ENCODE results near the gene RAB1B.
A peak's percentile ranks its signal among the peaks of the same experiment; 100 is the strongest.

The RAB1B gene

GRCh38 chr11:66285250-66285947 is 17.0 kb downstream of the RAB1B start:
- DNase-seq = no peak

- no peak for DNase-seq
Observed at GRCh38 chr11:66286699-66287098, 18.3 kb downstream of the RAB1B start.

DNA sequence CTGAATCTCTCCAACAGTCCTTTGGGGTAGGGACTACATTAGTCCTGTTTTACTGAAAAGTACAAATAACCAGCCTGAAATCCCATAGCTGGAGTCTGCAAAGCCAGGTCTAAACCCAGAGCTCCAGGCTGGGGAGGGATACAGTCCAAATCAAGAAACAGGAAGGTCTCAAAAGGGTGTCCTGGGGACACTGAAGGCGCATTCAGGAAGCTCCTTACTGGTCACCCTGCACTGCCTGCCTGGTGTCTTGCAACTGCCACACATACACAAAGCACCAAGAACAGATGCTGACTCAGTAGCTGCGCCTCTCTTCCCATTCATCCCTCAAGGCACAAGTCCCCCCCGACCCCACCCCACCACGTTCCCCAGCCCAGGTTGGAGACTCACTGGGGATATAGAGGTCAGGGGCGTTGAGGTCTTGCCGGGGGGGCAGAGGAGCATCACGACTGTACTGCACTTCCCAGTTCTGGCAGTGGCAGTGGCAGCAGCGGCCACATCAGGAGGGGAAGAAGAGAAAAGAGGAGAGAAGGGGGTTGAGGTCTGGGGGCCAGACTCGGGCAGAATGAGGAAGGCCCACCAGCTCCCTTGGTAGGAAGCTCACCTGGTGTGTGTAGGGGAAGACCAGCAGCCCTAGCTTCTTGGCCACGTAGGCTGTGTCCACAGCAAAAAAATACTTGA is 18.9 kb downstream of the RAB1B start:
- no peak for DNase-seq

- DNase-seq = peak in 1 of 2 experiments; percentile 35
Observed at GRCh38 chr11:66287889-66288670, 19.6 kb downstream of the RAB1B start.

- peak; percentile 99 to 100 for DNase-seq
Observed at GRCh38 chr11:66288671-66289547, 20.5 kb downstream of the RAB1B start, which contains the start of gene YIF1A. Gene YIF1A, minus strand, starts transcription at chr11:66289143. Its CDS starts 158 bp downstream, at chr11:66288985.

DNA sequence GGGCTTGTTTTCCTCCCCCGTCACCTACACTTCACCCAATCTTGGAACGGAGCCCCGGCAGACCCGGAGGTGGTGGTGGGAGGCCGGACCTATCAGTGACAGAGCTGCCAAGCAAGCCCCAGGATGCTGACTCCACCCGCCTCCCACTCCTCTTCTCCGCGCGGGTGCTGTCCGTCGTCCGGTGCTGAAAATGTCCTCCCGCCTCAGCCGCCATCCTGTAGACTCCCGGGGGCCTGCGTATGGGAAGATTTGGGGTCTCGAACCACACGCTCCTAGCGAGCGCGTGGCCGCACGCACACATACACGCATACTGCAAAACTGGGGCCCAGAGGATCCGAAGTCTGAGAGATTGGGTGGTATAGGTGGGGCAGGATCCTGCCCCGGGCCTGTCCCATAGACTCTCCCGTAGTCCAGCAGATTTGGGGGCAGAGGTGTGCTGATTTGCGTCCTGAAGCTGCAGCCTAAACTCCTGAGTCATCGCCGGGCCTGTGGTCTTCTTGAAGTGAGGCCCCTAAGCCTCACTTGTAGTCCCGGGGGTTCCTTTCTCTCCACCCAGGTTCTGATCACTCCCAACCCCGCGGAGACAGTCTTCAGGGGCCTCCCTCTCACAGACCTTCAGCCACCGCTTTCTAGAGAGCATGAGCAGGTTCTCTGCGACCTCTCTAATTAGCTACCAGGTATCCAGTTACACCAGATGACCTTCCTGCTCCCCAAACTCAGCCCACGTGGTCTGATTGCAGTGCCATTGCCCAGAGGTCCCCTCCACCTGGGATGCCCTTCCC is 21.3 kb downstream of the RAB1B start:
- DNase-seq = no peak

DNA sequence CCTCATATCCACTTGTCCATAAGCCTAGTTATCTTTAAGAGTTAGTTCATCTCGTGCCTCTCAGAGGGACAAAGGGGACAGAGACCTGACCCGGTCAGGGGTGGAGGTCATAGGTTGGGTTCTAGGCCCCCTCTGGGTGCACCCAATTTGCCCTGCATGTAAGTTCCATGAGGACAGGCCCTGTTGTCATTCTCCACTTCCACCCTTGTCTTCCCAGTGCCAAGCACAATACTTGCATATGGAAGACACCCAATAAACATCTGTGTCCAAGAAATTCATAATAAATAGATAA is 21.8 kb downstream of the RAB1B start:
- DNase-seq = no peak

- DNase-seq = no peak
Observed at GRCh38 chr11:66291303-66291705, 22.9 kb downstream of the RAB1B start.

DNA sequence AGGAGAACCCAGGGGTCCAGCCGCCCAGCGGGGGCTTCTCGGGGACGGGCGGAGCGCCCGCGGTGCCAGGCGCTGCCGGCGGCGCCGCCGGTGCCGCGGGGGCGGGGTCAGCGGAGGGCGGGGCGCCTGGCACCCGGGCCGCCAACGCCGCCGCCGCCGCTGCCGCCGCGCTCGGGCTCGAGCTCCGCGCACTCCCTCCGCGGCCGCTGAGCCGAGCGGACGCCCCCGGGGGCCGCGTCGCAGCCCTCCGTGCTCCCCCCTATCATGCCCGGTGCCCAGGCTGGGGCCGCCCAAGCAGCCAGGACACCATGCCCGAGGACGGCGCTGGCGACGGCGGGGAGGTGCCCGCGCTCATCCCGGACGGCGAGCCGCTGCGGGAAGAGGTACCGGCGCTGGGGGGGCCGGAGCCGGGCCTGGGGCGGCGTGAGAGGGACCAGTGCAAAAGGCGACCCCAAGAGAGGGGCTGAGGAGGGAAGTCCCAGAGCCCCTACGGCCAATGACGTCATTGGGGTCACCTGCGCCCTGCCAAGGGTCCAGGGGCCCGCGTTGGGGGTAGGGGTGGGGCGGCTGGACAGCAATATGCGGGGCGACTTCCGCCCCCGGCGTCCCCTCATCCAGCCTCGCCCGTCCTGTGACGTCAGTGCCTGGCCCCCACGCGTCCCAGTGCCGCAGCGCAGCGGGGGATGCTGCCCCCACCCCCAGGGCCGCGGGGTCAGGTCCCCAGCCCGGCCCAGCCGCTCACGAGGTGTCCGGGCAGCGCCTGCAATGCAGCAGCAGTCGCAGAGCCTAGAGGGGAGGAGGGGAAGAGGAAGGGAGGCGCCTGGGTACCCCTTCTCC is 23.5 kb downstream of the RAB1B start, which contains the start of gene TMEM151A:
Gene TMEM151A, plus strand, starts transcription at position 189 of the 837 bp plus-strand sequence. Its CDS starts 120 bp downstream, at position 309.
- peak in 1 of 2 experiments; percentile 58 for DNase-seq

DNA sequence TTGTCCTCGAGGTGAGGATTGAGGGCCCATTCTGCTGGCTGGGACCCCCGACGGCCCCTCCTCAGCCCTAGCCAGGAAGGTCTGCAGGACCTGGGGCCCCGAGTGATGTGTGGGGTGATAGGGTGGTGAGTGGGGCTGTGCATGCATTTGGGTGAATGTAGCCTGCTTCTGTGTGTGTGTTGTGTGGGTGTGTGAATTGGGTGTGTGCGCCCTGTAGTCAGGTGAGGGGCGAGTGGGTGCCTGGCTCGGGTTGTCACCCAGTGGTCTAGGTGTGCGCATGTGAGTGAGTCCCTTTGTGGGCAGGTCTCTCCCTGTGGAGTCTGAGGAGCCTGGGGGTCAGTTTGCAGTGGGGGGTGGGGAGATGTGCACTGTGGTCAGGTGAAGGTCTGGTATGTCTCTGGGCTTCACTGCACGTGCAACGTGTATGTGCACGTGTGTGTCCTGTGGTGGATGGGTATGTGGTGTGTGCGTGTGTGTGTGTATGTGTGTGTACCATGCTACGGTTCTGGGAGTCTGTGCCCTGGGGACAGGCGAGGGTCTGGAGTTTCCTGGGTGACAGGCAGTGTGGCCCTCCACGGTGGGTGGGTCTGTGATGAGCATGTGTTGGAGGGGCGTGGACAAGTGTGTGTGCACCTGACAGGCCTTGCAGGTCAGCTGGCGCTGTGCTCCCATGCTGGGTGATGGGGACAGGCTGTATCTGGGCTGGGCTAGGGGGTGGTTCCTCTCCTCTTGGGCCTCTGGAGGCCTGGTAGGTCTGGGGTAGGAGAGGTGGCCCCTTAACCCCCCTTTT is 24.3 kb downstream of the RAB1B start:
- DNase-seq = peak in 1 of 2 experiments; percentile 26

- DNase-seq = no peak
Observed at GRCh38 chr11:66293352-66293751, 24.9 kb downstream of the RAB1B start.

DNA sequence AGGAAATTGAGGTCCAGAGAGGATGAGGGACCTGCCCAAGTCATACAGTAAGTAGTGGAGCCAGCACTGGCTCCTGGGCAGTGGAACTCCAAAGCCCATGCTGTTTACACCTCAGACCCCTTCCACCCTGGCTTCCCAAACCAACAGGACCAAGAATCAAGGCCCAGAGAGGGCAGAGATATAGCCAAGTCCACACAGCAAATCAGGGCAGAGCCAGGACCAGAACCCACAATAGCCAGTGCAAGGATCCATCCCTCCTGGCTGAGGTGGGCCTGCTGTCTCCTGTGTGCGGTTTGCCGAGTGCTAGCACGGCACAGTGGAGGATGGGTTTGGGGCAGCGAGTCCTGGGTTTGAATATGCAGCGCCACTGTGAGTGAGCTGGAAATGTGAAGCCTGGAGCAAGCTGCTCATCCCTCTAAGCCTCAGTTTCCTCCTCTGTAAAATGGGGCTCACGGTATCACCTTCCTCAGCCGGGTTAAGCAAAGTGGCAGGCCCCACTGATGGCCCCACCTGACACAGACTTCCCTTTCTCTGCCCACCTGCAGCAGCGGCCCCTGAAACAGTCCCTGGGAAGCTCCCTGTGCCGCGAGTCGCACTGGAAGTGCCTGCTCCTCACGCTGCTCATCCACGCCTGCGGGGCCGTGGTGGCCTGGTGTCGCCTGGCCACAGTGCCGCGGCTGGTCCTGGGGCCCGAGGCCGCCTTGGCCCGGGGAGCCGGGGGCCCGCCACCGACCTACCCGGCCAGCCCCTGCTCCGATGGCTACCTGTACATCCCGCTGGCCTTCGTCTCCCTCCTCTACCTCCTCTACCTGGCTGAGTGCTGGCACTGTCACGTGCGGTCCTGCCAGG is 25.6 kb downstream of the RAB1B start:
- DNase-seq = no peak

DNA sequence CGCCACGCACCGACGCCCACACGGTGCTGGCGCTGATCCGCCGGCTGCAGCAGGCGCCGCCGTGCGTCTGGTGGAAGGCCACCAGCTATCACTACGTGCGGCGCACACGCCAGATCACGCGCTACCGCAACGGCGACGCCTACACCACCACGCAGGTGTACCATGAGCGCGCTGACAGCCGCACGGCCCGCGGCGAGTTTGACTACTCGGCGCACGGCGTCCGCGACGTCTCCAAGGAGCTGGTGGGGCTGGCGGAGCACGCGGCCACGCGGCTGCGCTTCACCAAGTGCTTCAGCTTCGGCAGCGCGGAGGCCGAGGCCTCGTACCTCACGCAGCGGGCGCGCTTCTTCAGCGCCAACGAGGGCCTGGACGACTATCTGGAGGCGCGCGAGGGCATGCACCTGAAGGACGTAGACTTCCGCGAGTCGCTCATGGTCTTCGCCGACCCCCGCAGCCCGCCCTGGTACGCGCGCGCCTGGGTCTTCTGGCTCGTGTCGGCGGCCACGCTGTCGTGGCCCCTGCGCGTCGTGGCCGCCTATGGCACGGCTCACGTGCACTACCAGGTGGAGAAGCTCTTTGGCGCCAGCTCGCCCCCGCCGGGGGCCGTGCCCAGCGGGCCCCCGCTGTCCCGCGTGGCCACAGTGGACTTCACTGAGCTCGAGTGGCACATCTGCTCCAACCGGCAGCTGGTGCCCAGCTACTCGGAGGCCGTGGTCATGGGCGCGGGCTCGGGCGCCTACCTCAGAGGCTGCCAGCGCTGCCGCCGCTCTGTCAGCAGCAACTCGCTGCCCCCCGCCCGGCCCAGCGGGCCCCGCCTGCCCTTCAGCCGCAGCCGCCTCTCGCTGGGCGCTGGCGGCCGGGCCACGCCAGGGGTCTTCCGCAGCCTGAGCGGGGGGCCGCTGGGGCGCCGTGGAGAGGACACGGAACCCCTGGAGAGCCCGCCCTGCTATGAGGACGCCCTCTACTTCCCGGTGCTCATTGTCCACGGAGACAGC is 26.5 kb downstream of the RAB1B start:
- DNase-seq = no peak

- no peak for DNase-seq
Observed at GRCh38 chr11:66297610-66298009, 29.2 kb downstream of the RAB1B start.

DNA sequence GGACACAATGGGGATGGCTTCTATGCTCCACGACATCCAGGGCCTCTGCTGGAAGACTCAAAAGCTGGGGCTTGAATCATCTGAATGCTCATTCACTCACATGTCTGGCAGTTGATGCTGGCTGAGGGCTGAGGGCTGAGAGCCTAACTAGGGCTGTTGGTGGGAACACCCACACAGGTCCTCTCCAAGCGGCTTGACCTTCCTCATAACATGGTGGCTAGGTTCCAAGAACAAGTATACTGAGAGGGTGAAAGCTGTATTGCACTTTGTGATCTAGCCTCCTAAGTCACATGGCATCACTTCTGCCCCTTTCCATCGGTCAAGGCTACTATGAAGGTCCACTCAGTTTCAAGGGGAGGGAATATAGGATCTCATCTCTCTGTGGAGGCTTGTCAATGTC is 30.7 kb downstream of the RAB1B start:
- DNase-seq = no peak

- no peak for DNase-seq
Observed at GRCh38 chr11:66302656-66303055, 34.2 kb downstream of the RAB1B start.

DNA sequence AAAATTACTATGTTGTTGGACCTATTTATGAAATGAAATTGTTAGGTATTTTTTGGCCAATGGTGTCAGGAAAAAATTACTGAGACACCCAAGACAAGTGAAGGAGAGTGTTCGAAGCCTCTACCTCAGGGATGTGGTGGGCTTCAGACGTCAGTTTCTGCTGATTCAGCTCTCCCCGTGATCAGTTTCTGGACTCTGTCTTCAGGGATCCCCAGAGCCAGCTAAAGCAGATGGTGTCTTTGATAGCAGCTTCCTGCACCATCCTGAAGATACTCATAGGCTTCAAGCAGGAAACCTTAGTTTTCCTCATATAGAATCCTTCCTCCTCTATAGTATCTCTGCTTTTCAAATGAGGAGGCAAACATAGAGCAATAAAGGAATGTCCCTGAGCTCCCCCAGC is 41.0 kb downstream of the RAB1B start:
- no peak for DNase-seq

DNA sequence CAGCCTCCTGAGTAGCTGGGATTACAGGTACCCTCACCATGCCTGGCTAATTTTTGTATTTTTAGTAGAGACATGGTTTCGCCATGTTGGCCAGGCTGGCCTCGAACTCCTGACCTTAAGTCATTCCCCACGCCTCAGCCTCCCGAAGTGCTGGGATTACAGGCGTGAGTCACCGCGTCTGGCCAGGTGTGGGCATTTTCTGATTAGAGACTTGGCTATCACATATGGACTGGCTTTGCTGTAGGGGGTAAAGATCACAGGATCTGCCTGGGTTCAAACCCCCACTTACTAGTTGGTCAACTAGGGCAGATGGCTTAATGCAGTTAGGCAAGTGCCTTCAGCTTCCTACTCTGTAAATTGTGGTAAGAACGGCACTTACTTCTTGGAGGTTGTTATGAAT is 41.9 kb downstream of the RAB1B start:
- no peak for DNase-seq

Data from NCI-H526 (cell line).